K562 (cell line): ENCODE results near the gene RNLS.

ENCODE experiments used
- JUN ChIP-seq, 2 experiments: sonication (generic) in 1 of 2; formaldehyde crosslinking in 1 of 2; IDR thresholded peaks; 2 replicates each; pipeline versions ENCODE4 v1.6.1 to v1.8.0; 2012 to 2022; ENCODE audit warnings: borderline replicate concordance in 2 of 2, mild to moderate bottlenecking in 2 of 2, improper control_type of control experiment in 1 of 2, low read depth in 1 of 2, low read length in 1 of 2, missing genetic modification reagents in 1 of 2
- KLF13 ChIP-seq: fragments of 450-650 bp; IDR thresholded peaks from 2 replicates; pipeline ENCODE4 v1.6.1; 2016; ENCODE audit warnings: missing genetic modification characterization, low read depth, mild to moderate bottlenecking, missing compliant biosample characterization, moderate library complexity, borderline replicate concordance
- MAFF ChIP-seq: IDR thresholded peaks from 2 replicates; pipeline ENCODE4 v1.6.1; 2012; ENCODE audit warnings: low read length, improper control_type of control experiment
- NFE2L1 ChIP-seq: fragments of 450-650 bp; IDR thresholded peaks from 2 replicates; pipeline ENCODE4 v1.6.1; 2016; ENCODE audit warnings: missing genetic modification characterization, low read depth, mild to moderate bottlenecking, missing compliant biosample characterization, moderate library complexity, borderline replicate concordance
- NR2F6 ChIP-seq: fragments of 450-650 bp; formaldehyde crosslinking; IDR thresholded peaks from 2 replicates; pipeline ENCODE4 v1.4.0; 2020; ENCODE audit warnings: mild to moderate bottlenecking
- POLR2AphosphoS5 ChIP-seq: IDR thresholded peaks from 2 replicates; pipeline ENCODE4 v1.6.1; 2011; ENCODE audit warnings: mild to moderate bottlenecking, low read depth, low read length, moderate library complexity; ENCODE audit not compliant: control insufficient read depth, insufficient read depth
- ZC3H8 ChIP-seq: fragments of 450-650 bp; IDR thresholded peaks from 2 replicates; pipeline ENCODE4 v1.6.1; 2017
- ZNF12 ChIP-seq: sonication (generic); formaldehyde crosslinking; IDR thresholded peaks from 2 replicates; pipeline ENCODE4 v1.4.0; 2020; ENCODE audit warnings: mild to moderate bottlenecking, missing genetic modification reagents
- ZNF830 ChIP-seq: fragments of 250-450 bp; sonication (Bioruptor Pico); IDR thresholded peaks from 2 replicates; pipeline ENCODE4 v1.5.0; 2021; ENCODE audit warnings: mild to moderate bottlenecking
- TF ChIP-seq, protein P1 (sequence below), 3 experiments: IDR thresholded peaks in 2 of 3; conservative IDR thresholded peaks in 1 of 3; 2 replicates each; pipeline ENCODE4 v1.5.1; 2011 to 2012; ENCODE audit warnings: low read length in 3 of 3, mild to moderate bottlenecking in 3 of 3, control low read depth in 2 of 3, improper control_type of control experiment in 1 of 3, inconsistent platforms in 1 of 3, low read depth in 1 of 3, mixed read lengths in 1 of 3, moderate library complexity in 1 of 3; ENCODE audit not compliant: insufficient read depth in 2 of 3

DNA sequence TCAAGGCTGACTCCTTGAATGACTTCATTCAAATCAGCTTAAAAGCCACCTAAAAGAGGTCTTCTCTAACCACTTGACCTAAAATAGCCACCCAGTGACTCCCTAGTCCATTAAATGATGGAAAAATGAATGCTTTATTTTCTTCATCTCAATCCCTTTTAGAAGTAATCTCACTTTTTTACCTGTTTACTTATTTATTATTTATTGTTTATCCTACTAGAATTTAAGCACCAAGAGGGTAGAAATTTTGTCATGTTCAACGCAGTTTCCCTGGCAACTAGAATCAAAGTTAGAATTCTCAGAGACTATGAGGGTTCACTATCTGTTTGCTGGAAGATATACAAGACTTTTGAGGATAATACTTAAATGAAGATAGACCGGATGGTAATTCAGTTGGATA, 3.3 kb upstream of the RNLS start, which contains the start of gene LIPJ:
- TF ChIP-seq, protein P1, sequence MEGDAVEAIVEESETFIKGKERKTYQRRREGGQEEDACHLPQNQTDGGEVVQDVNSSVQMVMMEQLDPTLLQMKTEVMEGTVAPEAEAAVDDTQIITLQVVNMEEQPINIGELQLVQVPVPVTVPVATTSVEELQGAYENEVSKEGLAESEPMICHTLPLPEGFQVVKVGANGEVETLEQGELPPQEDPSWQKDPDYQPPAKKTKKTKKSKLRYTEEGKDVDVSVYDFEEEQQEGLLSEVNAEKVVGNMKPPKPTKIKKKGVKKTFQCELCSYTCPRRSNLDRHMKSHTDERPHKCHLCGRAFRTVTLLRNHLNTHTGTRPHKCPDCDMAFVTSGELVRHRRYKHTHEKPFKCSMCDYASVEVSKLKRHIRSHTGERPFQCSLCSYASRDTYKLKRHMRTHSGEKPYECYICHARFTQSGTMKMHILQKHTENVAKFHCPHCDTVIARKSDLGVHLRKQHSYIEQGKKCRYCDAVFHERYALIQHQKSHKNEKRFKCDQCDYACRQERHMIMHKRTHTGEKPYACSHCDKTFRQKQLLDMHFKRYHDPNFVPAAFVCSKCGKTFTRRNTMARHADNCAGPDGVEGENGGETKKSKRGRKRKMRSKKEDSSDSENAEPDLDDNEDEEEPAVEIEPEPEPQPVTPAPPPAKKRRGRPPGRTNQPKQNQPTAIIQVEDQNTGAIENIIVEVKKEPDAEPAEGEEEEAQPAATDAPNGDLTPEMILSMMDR (IDR thresholded peaks at IDR 0.05 in 2 of 3, conservative IDR thresholded peaks at IDR 0.05 in 1 of 3; ENCODE audit: insufficient read depth in 2 of 3, low read depth in 1 of 3, low read length in 3 of 3), result no peak
- TF ChIP-seq MAFF, result no peak
- no peak for TF ChIP-seq ZC3H8
- TF ChIP-seq NFE2L1 (tag), result no peak
- no peak for TF ChIP-seq JUN (IDR thresholded peaks at IDR 0.05; ENCODE audit: borderline replicate concordance, low read depth, low read length)
- no peak for TF ChIP-seq JUN (CRISPR knock-in tag; IDR thresholded peaks at IDR 0.05; ENCODE audit: borderline replicate concordance)
- TF ChIP-seq POLR2AphosphoS5, result no peak
- no peak for TF ChIP-seq ZNF830
- TF ChIP-seq ZNF12, result no peak
- TF ChIP-seq KLF13 (tag), result no peak
- no peak for TF ChIP-seq NR2F6 (CRISPR knock-in tag)
